ENCODE measurements around the gene DEXI. TPM values are rescaled to one million over a fixed set of nuclear protein-coding genes. Genes with fewer than 3 reads are reported as not detected.
A peak's percentile ranks its signal among the peaks of the same experiment; 100 is the strongest.

The DEXI gene
- total and polyA plus RNA-seq, 2 of the 13 experiments (the other 11 are each of a cell fraction or from before 2014, with no cell fraction given): 51.5 to 70.4 TPM

DNA sequence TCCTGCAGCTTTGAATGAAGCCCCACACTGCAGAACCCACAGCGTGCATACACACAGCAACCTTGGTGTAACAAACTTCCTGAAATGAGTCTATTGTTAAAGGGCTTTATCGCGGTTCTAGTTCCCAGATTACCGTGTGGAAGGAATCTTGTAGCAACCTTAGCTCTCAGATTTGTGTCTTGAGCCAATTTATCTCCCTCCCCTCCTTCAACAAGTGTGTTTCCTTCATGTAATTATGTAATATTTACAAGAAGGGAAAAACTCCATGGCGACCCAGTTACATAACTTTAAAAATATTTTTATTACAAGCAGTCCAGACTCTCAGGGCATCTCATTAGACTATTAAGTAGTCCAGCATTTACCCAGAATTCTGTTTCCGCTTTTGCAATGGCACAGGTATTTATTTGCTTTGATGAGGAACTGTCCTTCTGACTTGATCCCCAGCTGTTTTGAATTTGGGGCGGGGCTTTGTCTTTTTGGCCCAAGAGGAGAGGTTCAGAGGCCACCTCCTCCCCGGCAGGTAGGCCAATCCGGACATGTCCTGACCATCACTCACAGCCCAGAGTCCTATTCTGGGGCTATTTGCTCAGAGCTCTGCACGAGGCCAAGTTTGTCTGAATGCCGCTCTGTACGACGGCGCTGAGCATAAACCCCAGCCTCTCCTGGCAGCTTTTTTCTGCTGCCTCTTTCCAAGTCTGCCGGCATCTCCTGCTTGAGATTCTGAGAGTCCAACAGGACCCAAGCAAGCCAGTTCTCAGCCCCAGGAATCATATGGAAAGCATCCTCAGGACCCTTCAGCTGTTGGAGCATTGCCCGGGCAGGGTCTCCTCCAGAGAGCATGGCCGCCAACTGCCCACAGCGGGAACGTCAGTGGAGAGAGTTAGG is 37.7 kb upstream of the DEXI start (continued):
- TF ChIP-seq KMT2A (CRISPR knock-in tag; IDR thresholded peaks at IDR 0.05): no peak
- TF ChIP-seq FIP1L1 (IDR thresholded peaks at IDR 0.05; ENCODE audit: borderline replicate concordance, insufficient read depth, low read depth, low read length): no peak
- TF ChIP-seq, protein P1, sequence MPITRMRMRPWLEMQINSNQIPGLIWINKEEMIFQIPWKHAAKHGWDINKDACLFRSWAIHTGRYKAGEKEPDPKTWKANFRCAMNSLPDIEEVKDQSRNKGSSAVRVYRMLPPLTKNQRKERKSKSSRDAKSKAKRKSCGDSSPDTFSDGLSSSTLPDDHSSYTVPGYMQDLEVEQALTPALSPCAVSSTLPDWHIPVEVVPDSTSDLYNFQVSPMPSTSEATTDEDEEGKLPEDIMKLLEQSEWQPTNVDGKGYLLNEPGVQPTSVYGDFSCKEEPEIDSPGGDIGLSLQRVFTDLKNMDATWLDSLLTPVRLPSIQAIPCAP (CRISPR knock-in tag; IDR thresholded peaks at IDR 0.05; ENCODE audit: low read depth): no peak
- no peak for TF ChIP-seq TCF7L2 (IDR thresholded peaks at IDR 0.05; ENCODE audit: low read depth, low read length)
- TF ChIP-seq, protein P2, sequence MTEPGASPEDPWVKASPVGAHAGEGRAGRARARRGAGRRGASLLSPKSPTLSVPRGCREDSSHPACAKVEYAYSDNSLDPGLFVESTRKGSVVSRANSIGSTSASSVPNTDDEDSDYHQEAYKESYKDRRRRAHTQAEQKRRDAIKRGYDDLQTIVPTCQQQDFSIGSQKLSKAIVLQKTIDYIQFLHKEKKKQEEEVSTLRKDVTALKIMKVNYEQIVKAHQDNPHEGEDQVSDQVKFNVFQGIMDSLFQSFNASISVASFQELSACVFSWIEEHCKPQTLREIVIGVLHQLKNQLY (CRISPR knock-in tag; IDR thresholded peaks at IDR 0.05): no peak
- TF ChIP-seq, protein P3, sequence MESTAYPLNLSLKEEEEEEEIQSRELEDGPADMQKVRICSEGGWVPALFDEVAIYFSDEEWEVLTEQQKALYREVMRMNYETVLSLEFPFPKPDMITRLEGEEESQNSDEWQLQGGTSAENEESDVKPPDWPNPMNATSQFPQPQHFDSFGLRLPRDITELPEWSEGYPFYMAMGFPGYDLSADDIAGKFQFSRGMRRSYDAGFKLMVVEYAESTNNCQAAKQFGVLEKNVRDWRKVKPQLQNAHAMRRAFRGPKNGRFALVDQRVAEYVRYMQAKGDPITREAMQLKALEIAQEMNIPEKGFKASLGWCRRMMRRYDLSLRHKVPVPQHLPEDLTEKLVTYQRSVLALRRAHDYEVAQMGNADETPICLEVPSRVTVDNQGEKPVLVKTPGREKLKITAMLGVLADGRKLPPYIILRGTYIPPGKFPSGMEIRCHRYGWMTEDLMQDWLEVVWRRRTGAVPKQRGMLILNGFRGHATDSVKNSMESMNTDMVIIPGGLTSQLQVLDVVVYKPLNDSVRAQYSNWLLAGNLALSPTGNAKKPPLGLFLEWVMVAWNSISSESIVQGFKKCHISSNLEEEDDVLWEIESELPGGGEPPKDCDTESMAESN (CRISPR knock-in tag; conservative IDR thresholded peaks at IDR 0.05): no peak
- TF ChIP-seq, protein P4, sequence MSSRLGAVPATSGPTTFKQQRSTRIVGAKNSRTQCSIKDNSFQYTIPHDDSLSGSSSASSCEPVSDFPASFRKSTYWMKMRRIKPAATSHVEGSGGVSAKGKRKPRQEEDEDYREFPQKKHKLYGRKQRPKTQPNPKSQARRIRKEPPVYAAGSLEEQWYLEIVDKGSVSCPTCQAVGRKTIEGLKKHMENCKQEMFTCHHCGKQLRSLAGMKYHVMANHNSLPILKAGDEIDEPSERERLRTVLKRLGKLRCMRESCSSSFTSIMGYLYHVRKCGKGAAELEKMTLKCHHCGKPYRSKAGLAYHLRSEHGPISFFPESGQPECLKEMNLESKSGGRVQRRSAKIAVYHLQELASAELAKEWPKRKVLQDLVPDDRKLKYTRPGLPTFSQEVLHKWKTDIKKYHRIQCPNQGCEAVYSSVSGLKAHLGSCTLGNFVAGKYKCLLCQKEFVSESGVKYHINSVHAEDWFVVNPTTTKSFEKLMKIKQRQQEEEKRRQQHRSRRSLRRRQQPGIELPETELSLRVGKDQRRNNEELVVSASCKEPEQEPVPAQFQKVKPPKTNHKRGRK (CRISPR knock-in tag; IDR thresholded peaks at IDR 0.05): no peak
- no peak for TF ChIP-seq HNRNPL (IDR thresholded peaks at IDR 0.05; ENCODE audit: low read depth, low read length)
- no peak for TF ChIP-seq ZNF678 (CRISPR knock-in tag; IDR thresholded peaks at IDR 0.05)
- no peak for TF ChIP-seq ELF4 (CRISPR knock-in tag; IDR thresholded peaks at IDR 0.05; ENCODE audit: borderline replicate concordance)
- no peak for TF ChIP-seq ZNF792 (CRISPR knock-in tag; IDR thresholded peaks at IDR 0.05)
- peak; percentile 64 for TF ChIP-seq ZEB1 (IDR thresholded peaks at IDR 0.05; ENCODE audit: insufficient replicate concordance, low read depth)
- TF ChIP-seq ZNF143 (CRISPR knock-in tag; IDR thresholded peaks at IDR 0.05): 0 out of 2 replicates have a peak, but pooled peaks have one; percentile 17
- no peak for TF ChIP-seq CHD4 (IDR thresholded peaks at IDR 0.05; ENCODE audit: borderline replicate concordance, low read length)
- no peak for TF ChIP-seq ZNF557 (CRISPR knock-in tag; IDR thresholded peaks at IDR 0.05)
- TF ChIP-seq, protein P5, sequence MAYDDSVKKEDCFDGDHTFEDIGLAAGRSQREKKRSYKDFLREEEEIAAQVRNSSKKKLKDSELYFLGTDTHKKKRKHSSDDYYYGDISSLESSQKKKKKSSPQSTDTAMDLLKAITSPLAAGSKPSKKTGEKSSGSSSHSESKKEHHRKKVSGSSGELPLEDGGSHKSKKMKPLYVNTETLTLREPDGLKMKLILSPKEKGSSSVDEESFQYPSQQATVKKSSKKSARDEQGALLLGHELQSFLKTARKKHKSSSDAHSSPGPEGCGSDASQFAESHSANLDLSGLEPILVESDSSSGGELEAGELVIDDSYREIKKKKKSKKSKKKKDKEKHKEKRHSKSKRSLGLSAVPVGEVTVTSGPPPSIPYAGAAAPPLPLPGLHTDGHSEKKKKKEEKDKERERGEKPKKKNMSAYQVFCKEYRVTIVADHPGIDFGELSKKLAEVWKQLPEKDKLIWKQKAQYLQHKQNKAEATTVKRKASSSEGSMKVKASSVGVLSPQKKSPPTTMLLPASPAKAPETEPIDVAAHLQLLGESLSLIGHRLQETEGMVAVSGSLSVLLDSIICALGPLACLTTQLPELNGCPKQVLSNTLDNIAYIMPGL (CRISPR knock-in tag; IDR thresholded peaks at IDR 0.05; ENCODE audit: borderline replicate concordance in 1 of 2, low read depth in 1 of 2): no peak
- TF ChIP-seq, protein P6, sequence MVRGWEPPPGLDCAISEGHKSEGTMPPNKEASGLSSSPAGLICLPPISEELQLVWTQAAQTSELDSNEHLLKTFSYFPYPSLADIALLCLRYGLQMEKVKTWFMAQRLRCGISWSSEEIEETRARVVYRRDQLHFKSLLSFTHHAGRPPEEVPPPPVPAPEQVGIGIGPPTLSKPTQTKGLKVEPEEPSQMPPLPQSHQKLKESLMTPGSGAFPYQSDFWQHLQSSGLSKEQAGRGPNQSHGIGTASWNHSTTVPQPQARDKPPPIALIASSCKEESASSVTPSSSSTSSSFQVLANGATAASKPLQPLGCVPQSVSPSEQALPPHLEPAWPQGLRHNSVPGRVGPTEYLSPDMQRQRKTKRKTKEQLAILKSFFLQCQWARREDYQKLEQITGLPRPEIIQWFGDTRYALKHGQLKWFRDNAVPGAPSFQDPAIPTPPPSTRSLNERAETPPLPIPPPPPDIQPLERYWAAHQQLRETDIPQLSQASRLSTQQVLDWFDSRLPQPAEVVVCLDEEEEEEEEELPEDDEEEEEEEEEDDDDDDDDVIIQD (CRISPR knock-in tag; IDR thresholded peaks at IDR 0.05; ENCODE audit: low read depth): no peak
- TF ChIP-seq ZSCAN12 (CRISPR knock-in tag; IDR thresholded peaks at IDR 0.05): peak; percentile 24; the same call in 1 of the 2 replicates
- TF ChIP-seq, protein P7, sequence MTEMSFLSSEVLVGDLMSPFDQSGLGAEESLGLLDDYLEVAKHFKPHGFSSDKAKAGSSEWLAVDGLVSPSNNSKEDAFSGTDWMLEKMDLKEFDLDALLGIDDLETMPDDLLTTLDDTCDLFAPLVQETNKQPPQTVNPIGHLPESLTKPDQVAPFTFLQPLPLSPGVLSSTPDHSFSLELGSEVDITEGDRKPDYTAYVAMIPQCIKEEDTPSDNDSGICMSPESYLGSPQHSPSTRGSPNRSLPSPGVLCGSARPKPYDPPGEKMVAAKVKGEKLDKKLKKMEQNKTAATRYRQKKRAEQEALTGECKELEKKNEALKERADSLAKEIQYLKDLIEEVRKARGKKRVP (CRISPR knock-in tag; IDR thresholded peaks at IDR 0.05): no peak
